Mesenchymal stem cell (in vitro differentiated cells and primary cell): ENCODE measurements around the gene CSNK1D.

ENCODE experiments used
- DNase-seq: peaks from one replicate; pipeline ENCODE4 v3.0.0-alpha.2; 2013
- H2AFZ ChIP-seq: one replicate; pipeline ENCODE4 v1.6.1; 2013; ENCODE audit warnings: low read depth, mild to moderate bottlenecking, control low read depth, inconsistent platforms, low read length, moderate library complexity
- H2AK5ac ChIP-seq: 2 replicates; pipeline ENCODE4 v1.6.1; 2013; ENCODE audit warnings: low read length, moderate library complexity, mild to moderate bottlenecking, inconsistent platforms; ENCODE audit not compliant: severe bottlenecking
- H2BK120ac ChIP-seq: one replicate; pipeline ENCODE4 v1.6.1; 2013; ENCODE audit warnings: low read depth, mild to moderate bottlenecking, inconsistent platforms, low read length, moderate library complexity
- H2BK12ac ChIP-seq, 2 experiments: one replicate each; pipeline ENCODE4 v1.6.1; 2013; ENCODE audit warnings: inconsistent platforms in 2 of 2, low read length in 2 of 2, mild to moderate bottlenecking in 2 of 2, moderate library complexity in 2 of 2, control low read depth in 1 of 2
- H2BK15ac ChIP-seq: one replicate; pipeline ENCODE4 v1.6.1; 2013; ENCODE audit warnings: mild to moderate bottlenecking, low read depth, inconsistent platforms; ENCODE audit not compliant: poor library complexity, severe bottlenecking
- H2BK5ac ChIP-seq: 2 replicates; pipeline ENCODE4 v1.6.1; 2013; ENCODE audit warnings: low read depth, mild to moderate bottlenecking, low read length, control low read depth, inconsistent platforms; ENCODE audit not compliant: poor library complexity, severe bottlenecking
- H3K14ac ChIP-seq, 2 experiments: one replicate each; pipeline ENCODE4 v1.6.1; 2013; ENCODE audit warnings: inconsistent platforms in 2 of 2, low read length in 2 of 2, control low read depth in 1 of 2, mild to moderate bottlenecking in 1 of 2, moderate library complexity in 1 of 2
- H3K18ac ChIP-seq, 2 experiments: one replicate each; pipeline ENCODE4 v1.6.1; 2013; ENCODE audit warnings: inconsistent platforms in 2 of 2, low read length in 2 of 2, control low read depth in 1 of 2, low read depth in 1 of 2, mild to moderate bottlenecking in 1 of 2
- H3K23ac ChIP-seq, 2 experiments: one replicate each; pipeline ENCODE4 v1.6.1; 2013; ENCODE audit warnings: inconsistent platforms in 2 of 2, low read length in 2 of 2, mild to moderate bottlenecking in 2 of 2, moderate library complexity in 2 of 2, control low read depth in 1 of 2
- H3K27ac ChIP-seq: 2 replicates; pipeline ENCODE4 v1.5.1; 2013; ENCODE audit warnings: mild to moderate bottlenecking, moderate library complexity, low read length, control low read depth, inconsistent platforms; ENCODE audit not compliant: poor library complexity, severe bottlenecking
- H3K27me3 ChIP-seq, 2 experiments: 2 replicates each; pipeline versions ENCODE4 v1.6.1 to v1.7.0; 2013; ENCODE audit warnings: low read length in 2 of 2, mild to moderate bottlenecking in 2 of 2, moderate library complexity in 2 of 2, control low read depth in 1 of 2, inconsistent platforms in 1 of 2; ENCODE audit not compliant: control insufficient read depth in 1 of 2, insufficient read depth in 1 of 2
- H3K36me3 ChIP-seq, 2 experiments: 2 replicates each; pipeline versions ENCODE4 v1.6.1 to v1.7.0; 2013; ENCODE audit warnings: low read length in 2 of 2, control low read depth in 1 of 2, inconsistent platforms in 1 of 2, low read depth in 1 of 2, mild to moderate bottlenecking in 1 of 2; ENCODE audit not compliant: insufficient read depth in 2 of 2, control insufficient read depth in 1 of 2
- H3K4ac ChIP-seq, 2 experiments: one replicate each; pipeline ENCODE4 v1.6.1; 2013; ENCODE audit warnings: inconsistent platforms in 2 of 2, low read length in 2 of 2, mild to moderate bottlenecking in 2 of 2, moderate library complexity in 2 of 2, control low read depth in 1 of 2, low read depth in 1 of 2
- H3K4me1 ChIP-seq: 2 replicates; pipeline ENCODE4 v1.6.1; 2013; ENCODE audit warnings: low read depth, low read length, control low read depth; ENCODE audit not compliant: control insufficient read depth, insufficient read depth
- H3K4me2 ChIP-seq: 2 replicates; pipeline ENCODE4 v1.6.1; 2013; ENCODE audit warnings: low read length, mild to moderate bottlenecking, inconsistent platforms; ENCODE audit not compliant: poor library complexity, severe bottlenecking
- H3K4me3 ChIP-seq, 2 experiments: 2 replicates each; pipeline versions ENCODE4 v1.5.1 to v1.7.0; 2013; ENCODE audit warnings: low read length in 2 of 2, mild to moderate bottlenecking in 2 of 2, control low read depth in 1 of 2, low read depth in 1 of 2; ENCODE audit not compliant: insufficient read depth in 1 of 2
- H3K79me1 ChIP-seq: replicated peaks from 2 replicates; pipeline ENCODE4 v1.6.1; 2013; ENCODE audit warnings: mild to moderate bottlenecking, control low read depth, low read length, inconsistent platforms; ENCODE audit not compliant: poor library complexity, severe bottlenecking
- H3K9ac ChIP-seq: 2 replicates; pipeline ENCODE4 v1.7.0; 2013; ENCODE audit warnings: mild to moderate bottlenecking, low read length, moderate library complexity
- H3K9me3 ChIP-seq: 2 replicates; pipeline ENCODE4 v1.7.0; 2013; ENCODE audit warnings: mild to moderate bottlenecking, low read length; ENCODE audit not compliant: control insufficient read depth
- H4K8ac ChIP-seq: one replicate; pipeline ENCODE4 v1.6.1; 2013; ENCODE audit warnings: inconsistent platforms, mild to moderate bottlenecking, low read length, moderate library complexity
- H4K91ac ChIP-seq: one replicate; pipeline ENCODE4 v1.6.1; 2013; ENCODE audit warnings: mild to moderate bottlenecking, low read length, inconsistent platforms
- WGBS: methylation state at CpG from one replicate; pipeline ENCODE4 v1.1.7; 2013; ENCODE audit warnings: mixed read lengths; 5-methylcytosine and 5-hydroxymethylcytosine counted together

The CSNK1D gene

DNA sequence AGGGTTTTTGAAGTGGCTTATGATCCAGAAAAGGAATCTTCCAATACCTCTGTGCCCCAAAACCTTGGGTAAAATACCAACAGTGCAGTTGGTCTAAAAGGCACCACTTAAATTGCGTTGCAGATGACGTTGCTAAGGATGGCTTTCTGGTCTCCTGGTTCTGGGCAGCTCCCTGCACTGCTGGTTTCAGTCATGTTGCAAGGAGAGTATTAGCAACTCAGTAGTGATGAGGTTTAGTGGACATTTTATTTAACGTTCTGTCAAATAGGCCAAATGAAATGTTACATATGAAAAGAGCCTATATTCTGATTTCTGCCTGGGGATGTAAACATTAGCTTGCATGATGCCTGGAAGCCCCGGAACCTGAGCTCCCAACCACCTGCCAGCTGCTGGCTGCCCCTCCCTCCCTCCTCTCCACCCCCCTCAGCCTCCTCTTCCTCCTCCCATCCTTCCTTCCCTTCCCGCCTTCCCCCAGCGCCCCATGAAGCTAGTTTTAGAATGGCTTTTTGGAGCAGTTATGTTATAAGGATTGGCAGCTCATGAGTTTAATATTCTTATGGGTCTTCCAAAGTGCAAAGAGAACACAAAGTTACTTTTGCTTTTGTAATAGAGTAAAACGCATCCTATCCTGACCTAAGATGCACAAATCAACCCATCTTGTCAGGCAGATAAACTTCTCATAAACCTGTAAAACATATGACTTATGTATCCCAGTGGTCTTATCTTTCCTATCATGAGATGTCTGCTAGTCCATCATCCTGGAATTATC lies 23.2 kb upstream of the CSNK1D start:
- Histone ChIP-seq H3K9me3 (no peaks in the 10 kb centered on the region), H2AFZ (no peak overlapping the region), H4K91ac (no peak overlapping the region), H2BK120ac (no peak overlapping the region), H3K4me1 (peaks cover 40% of the 10 kb centered on the region), H2AK5ac (no peak overlapping the region), H3K79me1 (peaks cover 6% of the 10 kb centered on the region), H3K4me2 (peak overlapping the region; percentile 49), H3K4me3 (peak overlapping the region in 1 of 2 experiments; percentile 71), H3K4ac (no peak overlapping the region), H2BK15ac (peak overlapping the region; percentile 49), H3K27me3 (peaks cover 0 to 3% of the 10 kb centered on the region in 2 experiments), H3K18ac (no peak overlapping the region), H3K14ac (no peak overlapping the region), H3K27ac (peak overlapping the region; percentile 64), H3K23ac (no peak overlapping the region), H4K8ac (no peak overlapping the region), H2BK5ac (no peak overlapping the region), H2BK12ac (no peak overlapping the region), H3K9ac (peak overlapping the region; percentile 92), H3K36me3 (no peaks in the 10 kb centered on the region)
- 93% methylated on average over 4 of the region's 7 CpGs for WGBS
- no peak for DNase-seq

DNA sequence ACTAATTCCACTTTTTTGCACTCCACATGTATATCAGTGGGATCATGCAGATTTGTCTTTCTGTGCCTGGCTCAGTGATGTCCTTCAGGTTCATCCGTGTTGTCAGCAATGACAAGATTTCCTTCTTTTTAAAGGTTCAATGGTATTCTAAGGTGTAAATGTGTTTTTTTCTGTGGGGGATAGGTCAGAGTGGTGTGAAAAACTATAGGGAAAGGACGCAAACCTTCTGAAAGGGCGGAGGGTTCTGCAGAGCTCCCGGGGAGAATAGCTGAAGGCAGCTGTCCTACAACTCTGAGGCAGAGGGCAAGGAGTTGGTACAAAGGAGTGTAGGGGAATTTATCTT lies 21.9 kb upstream of the CSNK1D start:
- no peaks in the 10 kb centered on the region for H3K9me3 ChIP-seq
- no peak overlapping the region for H3K4me3 ChIP-seq
- no peak overlapping the region for H2AFZ ChIP-seq
- no peak overlapping the region for H2BK120ac ChIP-seq
- peaks cover 6% of the 10 kb centered on the region for H3K79me1 ChIP-seq
- no peak overlapping the region for H3K18ac ChIP-seq
- H3K4me1 ChIP-seq: peaks cover 32% of the 10 kb centered on the region
- no peak overlapping the region for H2BK15ac ChIP-seq
- H3K23ac ChIP-seq: no peak overlapping the region
- H4K91ac ChIP-seq: no peak overlapping the region
- no peaks in the 10 kb centered on the region for H3K36me3 ChIP-seq
- H4K8ac ChIP-seq: no peak overlapping the region
- no peak overlapping the region for H3K9ac ChIP-seq
- H2AK5ac ChIP-seq: no peak overlapping the region
- H3K27me3 ChIP-seq: no peaks in the 10 kb centered on the region
- DNase-seq: no peak
- H3K4ac ChIP-seq: no peak overlapping the region
- H3K14ac ChIP-seq: no peak overlapping the region
- H3K4me2 ChIP-seq: no peak overlapping the region
- H2BK5ac ChIP-seq: no peak overlapping the region
- WGBS: 83% methylated on average over 4 of the region's 4 CpGs
- H3K27ac ChIP-seq: no peak overlapping the region
- H2BK12ac ChIP-seq: no peak overlapping the region

DNA sequence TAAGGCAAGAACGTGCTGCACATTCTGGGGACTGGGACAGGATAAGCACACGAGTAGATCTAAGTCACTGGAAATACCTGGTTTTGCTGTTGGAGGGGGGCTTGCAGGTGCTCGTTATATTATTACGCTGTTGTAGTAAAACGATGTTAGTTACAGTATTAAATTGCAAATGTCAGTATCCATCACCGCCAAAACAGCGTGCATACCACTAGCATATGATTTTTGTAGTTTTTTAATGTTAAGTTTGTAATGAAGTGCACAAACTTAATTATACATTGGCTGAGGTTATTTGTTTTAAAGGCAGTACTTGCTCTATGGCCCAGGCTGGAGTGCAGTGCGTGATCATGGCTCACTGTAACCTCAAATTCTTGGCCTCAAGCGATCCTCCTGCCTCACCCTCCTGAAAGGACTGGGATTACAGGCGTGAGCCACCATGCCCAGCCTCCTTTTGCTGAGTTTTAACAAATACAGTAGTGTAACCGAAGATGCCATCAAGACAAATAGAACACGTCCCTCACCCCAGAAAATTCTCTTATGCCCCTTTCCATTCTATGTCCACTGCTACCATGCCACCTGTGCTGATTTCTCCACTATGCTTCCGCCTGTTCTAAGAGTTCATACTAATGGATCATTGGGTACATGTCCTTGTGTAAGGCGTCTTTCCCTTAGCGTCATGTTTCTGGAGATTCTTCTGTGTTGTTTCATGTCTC lies 20.7 kb upstream of the CSNK1D start:
- Histone ChIP-seq H3K4ac (no peak overlapping the region), H3K27ac (no peak overlapping the region), H4K91ac (no peak overlapping the region), H2AFZ (no peak overlapping the region), H3K4me3 (peak overlapping the region in 1 of 2 experiments; percentile 74), H3K36me3 (no peaks in the 10 kb centered on the region), H2BK12ac (no peak overlapping the region), H2AK5ac (no peak overlapping the region), H2BK5ac (no peak overlapping the region), H3K4me2 (no peak overlapping the region), H2BK15ac (no peak overlapping the region), H3K9ac (peak overlapping the region; percentile 87), H3K4me1 (peaks cover 32% of the 10 kb centered on the region), H2BK120ac (no peak overlapping the region), H3K23ac (no peak overlapping the region), H3K18ac (no peak overlapping the region), H3K9me3 (no peaks in the 10 kb centered on the region), H3K79me1 (peaks cover 6% of the 10 kb centered on the region), H3K14ac (no peak overlapping the region), H4K8ac (no peak overlapping the region), H3K27me3 (no peaks in the 10 kb centered on the region)
- 87% methylated on average over 15 of the region's 15 CpGs for WGBS
- DNase-seq: peak; percentile 62
